HepG2 (cell line): ENCODE measurements around the gene CACNA1G. TPM values are rescaled to one million over a fixed set of nuclear protein-coding genes. Genes with fewer than 3 reads are reported as not detected.

Experiments used
- HOXA9 ChIP-seq: sonication (generic); formaldehyde crosslinking; IDR thresholded peaks from 2 replicates; pipeline ENCODE4 v1.8.1; 2022; ENCODE audit warnings: missing genetic modification reagents, mild to moderate bottlenecking, moderate library complexity, borderline replicate concordance
- MYNN ChIP-seq: sonication (generic); formaldehyde crosslinking; IDR thresholded peaks from 2 replicates; pipeline ENCODE4 v1.4.0; 2020; ENCODE audit warnings: mild to moderate bottlenecking, low read depth, missing genetic modification reagents
- NCOA1 ChIP-seq: sonication (generic); formaldehyde crosslinking; IDR thresholded peaks from 2 replicates; pipeline ENCODE4 v1.9.0; 2021; ENCODE audit warnings: missing genetic modification reagents
- NFE2L1 ChIP-seq: sonication (generic); formaldehyde crosslinking; IDR thresholded peaks from 2 replicates; pipeline ENCODE4 v1.4.0; 2020; ENCODE audit warnings: missing genetic modification reagents, mild to moderate bottlenecking, borderline replicate concordance
- NFKB2 ChIP-seq: sonication (generic); formaldehyde crosslinking; IDR thresholded peaks from 2 replicates; pipeline ENCODE4 v1.4.0; 2020; ENCODE audit warnings: missing genetic modification reagents, borderline replicate concordance
- SALL1 ChIP-seq: sonication (generic); formaldehyde crosslinking; IDR thresholded peaks from 2 replicates; pipeline ENCODE4 v1.8.0; 2022; ENCODE audit warnings: mild to moderate bottlenecking, missing genetic modification reagents
- TARDBP ChIP-seq: sonication (generic); formaldehyde crosslinking; IDR thresholded peaks from 2 replicates; pipeline ENCODE4 v1.8.0; 2022; ENCODE audit warnings: mild to moderate bottlenecking, missing genetic modification reagents
- USF2 ChIP-seq, 2 experiments: sonication (generic) in 1 of 2; formaldehyde crosslinking in 1 of 2; IDR thresholded peaks; 2 replicates each; pipeline versions ENCODE4 v1.5.1 to v1.6.1; 2011 to 2020; ENCODE audit warnings: borderline replicate concordance in 1 of 2, low read depth in 1 of 2, low read length in 1 of 2, mild to moderate bottlenecking in 1 of 2, missing genetic modification reagents in 1 of 2, moderate library complexity in 1 of 2
- ZBTB42 ChIP-seq: sonication (generic); formaldehyde crosslinking; IDR thresholded peaks from 2 replicates; pipeline ENCODE4 v1.5.0; 2020; ENCODE audit warnings: mild to moderate bottlenecking, missing genetic modification reagents
- ZNF18 ChIP-seq: sonication (generic); formaldehyde crosslinking; IDR thresholded peaks from 2 replicates; pipeline ENCODE4 v1.8.0; 2022; ENCODE audit warnings: mild to moderate bottlenecking, missing genetic modification reagents; ENCODE audit not compliant: insufficient replicate concordance
- ZNF275 ChIP-seq: sonication (generic); formaldehyde crosslinking; IDR thresholded peaks from 2 replicates; pipeline ENCODE4 v1.8.0; 2022; ENCODE audit warnings: missing genetic modification reagents, mild to moderate bottlenecking, inconsistent platforms, borderline replicate concordance
- ZNF281 ChIP-seq: sonication (generic); formaldehyde crosslinking; IDR thresholded peaks from 2 replicates; pipeline ENCODE4 v1.4.0; 2020; ENCODE audit warnings: missing genetic modification reagents, borderline replicate concordance
- ZNF564 ChIP-seq: sonication (generic); formaldehyde crosslinking; IDR thresholded peaks from 2 replicates; pipeline ENCODE4 v1.8.1; 2023; ENCODE audit warnings: mild to moderate bottlenecking, missing genetic modification reagents
- ZNF687 ChIP-seq: sonication (generic); formaldehyde crosslinking; IDR thresholded peaks from 2 replicates; pipeline ENCODE4 v1.5.1; 2020; ENCODE audit warnings: mild to moderate bottlenecking, missing genetic modification reagents, moderate library complexity
- ZNF75D ChIP-seq: sonication (generic); formaldehyde crosslinking; IDR thresholded peaks from 2 replicates; pipeline ENCODE4 v1.8.1; 2023; ENCODE audit warnings: missing genetic modification reagents, mild to moderate bottlenecking, borderline replicate concordance
- polyA plus RNA-seq, 8 experiments: library from polyadenylated mRNA; depleted of rRNA in 3 of 8; stranded (reverse) in 7 of 8; unstranded in 1 of 8; fragments of >200 nt; fragmentation: Illumina TruSeq in 4 of 8; extraction: Trizol in 4 of 8; gene quantifications; 2 replicates each; pipeline versions ENCODE4 v1.2.1 to v1.2.3, GENCODE V29; 2011 to 2016; ENCODE audit warnings: low read depth in 4 of 8, missing spikeins in 1 of 8, mixed read lengths in 1 of 8; ENCODE audit not compliant: insufficient read depth in 1 of 8
- total RNA-seq, 5 experiments: library from RNA; depleted of rRNA; stranded (reverse); fragments of >200 nt; fragmentation: Illumina TruSeq; extraction: Trizol; gene quantifications; 2 replicates each; pipeline ENCODE4 v1.2.3, GENCODE V29; 2016; ENCODE audit warnings: low read depth in 1 of 5

CACNA1G gene
- total and polyA plus RNA-seq, 2 of the 13 experiments (the other 11 are each of a cell fraction or from before 2014, with no cell fraction given) = 0.02 TPM; not detected in 1

GRCh38 chr17:50634915-50635731 lies 74.6 kb downstream of the CACNA1G start (continued):
- peak; percentile 83 for TF ChIP-seq ZNF687 (CRISPR knock-in tag)
- TF ChIP-seq NFE2L1 = no peak
- peak; percentile 4; the same call in 1 of the 2 replicates for TF ChIP-seq SALL1 (CRISPR knock-in tag)
- no peak for TF ChIP-seq ZNF564 (CRISPR knock-in tag)
- no peak for TF ChIP-seq NFKB2
- no peak for TF ChIP-seq TARDBP (CRISPR knock-in tag)
- TF ChIP-seq USF2 (IDR thresholded peaks at IDR 0.05; ENCODE audit: low read depth, low read length) = no peak
- no peak for TF ChIP-seq USF2 (CRISPR knock-in tag; IDR thresholded peaks at IDR 0.05; ENCODE audit: borderline replicate concordance)
- TF ChIP-seq ZNF75D (CRISPR knock-in tag) = no peak
- no peak for TF ChIP-seq ZNF275 (CRISPR knock-in tag)
- TF ChIP-seq ZNF18 (CRISPR knock-in tag) = no peak
- TF ChIP-seq MYNN (CRISPR knock-in tag) = no peak
- TF ChIP-seq ZNF281 (CRISPR knock-in tag) = no peak
- TF ChIP-seq HOXA9 (CRISPR knock-in tag) = no peak
- no peak for TF ChIP-seq ZBTB42
- no peak for TF ChIP-seq NCOA1 (CRISPR knock-in tag)
